SW480 (cell line): Measurements from ENCODE around the gene MEGF8.
A peak's percentile ranks its signal among the peaks of the same experiment; 100 is the strongest.

Experiments
- DNase-seq: peaks from one replicate; pipeline ENCODE4 v3.0.0-alpha.2; 2016; ENCODE audit warnings: low spot score

Gene MEGF8

GRCh38 chr19:42386974-42387707 is 61.7 kb downstream of the MEGF8 start:
- DNase-seq, result peak; percentile 91

DNA sequence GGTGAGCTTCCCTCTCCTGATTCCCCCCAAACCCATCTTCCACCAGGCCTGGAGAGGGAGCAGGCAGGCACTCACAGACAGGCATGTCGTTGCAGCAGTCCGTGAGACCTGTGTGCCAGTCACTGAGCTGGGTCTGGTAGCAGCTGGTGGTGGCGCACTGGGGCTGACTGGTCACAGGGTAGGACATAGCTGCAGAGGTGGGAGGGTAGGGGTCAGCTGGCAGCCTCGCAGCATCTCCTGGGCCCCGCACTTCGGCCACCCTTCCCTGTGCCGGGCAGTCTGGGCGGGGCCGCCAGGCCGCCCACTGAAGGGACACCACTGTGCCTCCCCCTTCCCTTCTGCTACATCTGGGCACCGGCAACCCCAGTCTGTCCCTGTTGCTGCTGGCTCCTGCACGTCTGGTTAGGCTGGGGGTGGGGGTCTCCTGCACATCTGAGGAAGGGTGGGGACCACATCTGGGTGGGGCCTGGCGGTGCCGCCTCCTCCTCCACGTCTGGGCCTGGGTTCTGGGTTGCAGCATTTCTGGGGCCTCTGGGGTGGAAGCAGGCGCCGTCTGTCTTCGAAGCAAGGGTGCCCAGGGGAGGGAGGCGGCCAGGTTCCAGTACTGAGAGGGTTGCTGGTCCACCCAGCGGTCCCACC is 63.5 kb downstream of the MEGF8 start:
- DNase-seq, result no peak

DNA sequence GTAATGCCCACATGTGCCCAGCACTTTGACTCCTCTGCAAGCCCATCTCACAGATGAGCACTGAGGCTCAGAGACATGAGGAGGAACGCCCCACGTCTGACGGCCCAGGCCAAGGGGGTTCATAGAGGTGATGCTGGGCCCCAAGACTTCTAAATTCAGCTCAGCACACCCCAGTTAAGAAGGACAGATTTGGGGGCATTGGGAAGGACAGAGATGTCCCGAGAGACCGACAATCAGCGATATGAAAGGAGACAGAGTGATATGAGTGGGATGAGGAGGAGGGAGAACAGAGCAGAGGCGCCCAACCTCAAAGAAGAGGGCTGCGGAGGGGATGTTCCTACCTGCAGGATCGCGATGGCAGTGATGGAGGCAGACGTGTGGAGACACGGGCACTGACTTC is 64.5 kb downstream of the MEGF8 start, which contains the start of gene CNFN:
CNFN (minus strand) TSS at position 399 of the 400 bp plus-strand sequence. CDS start 1,260 bp downstream, outside the sequence.
- no peak for DNase-seq

GRCh38 chr19:42392165-42392564 is 66.7 kb downstream of the MEGF8 start:
- no peak for DNase-seq

DNA sequence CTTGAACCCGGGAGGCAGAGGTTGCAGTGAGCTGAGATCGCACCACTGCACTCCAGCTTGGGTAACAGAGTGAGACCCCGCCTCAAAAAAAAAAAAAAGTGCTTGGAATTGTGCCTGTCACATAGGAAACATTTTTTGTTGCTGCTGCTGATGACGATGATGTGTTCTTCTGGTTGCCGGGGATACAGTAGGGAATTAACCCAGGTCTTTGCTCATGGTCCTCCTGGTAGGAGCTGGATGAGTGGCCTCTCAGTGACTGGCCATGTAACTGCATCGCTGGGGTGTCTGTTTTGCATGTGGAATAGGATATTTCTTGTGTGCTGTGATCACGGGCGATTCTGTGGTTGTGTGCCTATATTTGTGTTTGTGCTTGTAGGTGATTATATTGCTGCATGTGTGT is 69.3 kb downstream of the MEGF8 start:
- DNase-seq, result no peak

DNA sequence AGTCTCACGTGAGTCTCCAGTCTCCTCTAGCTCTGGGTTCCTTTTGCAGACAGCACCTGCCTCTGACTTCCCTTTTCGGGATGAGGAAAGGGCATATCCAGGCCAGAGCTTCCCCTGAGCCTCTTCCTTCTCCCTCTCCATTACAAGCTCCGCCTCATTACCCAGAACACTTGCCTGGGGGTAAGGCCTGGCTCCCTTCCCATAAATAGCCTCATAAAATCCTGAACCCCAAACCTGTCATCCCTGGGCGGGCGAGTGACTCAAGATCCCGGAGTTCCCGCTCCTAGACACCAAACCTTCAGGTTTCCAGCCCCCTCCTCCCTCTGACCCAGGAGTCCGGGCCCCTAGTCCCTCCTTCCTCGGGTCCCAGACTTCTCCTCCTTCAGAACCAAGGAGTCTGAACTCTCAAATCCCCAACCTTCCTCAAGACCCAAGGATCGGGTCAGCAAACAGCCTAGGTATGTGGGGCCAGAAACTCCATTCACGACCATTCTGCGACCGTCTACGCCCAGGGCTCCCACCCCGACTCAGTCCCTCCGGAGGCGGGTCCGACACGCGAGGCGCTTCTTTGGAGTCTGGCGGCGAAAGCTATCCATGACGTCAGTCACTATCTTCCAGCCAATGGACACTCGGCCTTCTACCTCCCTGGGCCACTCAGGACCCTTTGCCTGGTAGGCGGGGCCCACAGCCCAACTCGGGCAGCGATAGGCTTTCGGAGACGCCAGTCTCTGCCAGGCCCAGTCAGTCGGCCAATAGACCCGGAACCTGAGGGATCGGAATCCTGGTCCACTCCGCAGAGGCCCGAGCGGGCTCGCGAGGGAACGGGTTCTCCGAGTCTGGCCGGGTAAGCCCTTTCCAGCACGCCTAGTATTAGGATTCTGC is 71.2 kb downstream of the MEGF8 start:
- peak; percentile 99 for DNase-seq

GRCh38 chr19:42397263-42398166 is 72.1 kb downstream of the MEGF8 start:
- DNase-seq, result no peak

DNA sequence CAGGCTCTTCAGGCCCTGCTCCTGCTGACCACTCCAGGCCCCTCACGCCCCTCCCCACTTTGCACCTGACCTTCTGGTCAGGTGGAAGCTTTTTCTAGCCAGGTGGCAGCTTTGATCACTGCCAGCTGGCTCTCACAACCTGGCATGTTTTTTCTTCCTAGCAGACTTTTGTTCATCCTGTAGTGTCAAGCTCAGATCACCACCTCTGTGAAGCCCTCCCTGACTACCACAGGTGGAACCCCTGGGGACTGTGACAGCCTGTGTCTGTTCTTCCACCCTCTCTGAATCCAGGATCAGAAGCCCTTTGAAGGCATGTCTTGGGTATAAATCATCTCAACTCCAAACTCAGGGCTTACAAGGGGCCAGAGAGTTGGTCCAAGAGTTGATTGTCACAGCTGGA is 75.0 kb downstream of the MEGF8 start:
- DNase-seq, result no peak

DNA sequence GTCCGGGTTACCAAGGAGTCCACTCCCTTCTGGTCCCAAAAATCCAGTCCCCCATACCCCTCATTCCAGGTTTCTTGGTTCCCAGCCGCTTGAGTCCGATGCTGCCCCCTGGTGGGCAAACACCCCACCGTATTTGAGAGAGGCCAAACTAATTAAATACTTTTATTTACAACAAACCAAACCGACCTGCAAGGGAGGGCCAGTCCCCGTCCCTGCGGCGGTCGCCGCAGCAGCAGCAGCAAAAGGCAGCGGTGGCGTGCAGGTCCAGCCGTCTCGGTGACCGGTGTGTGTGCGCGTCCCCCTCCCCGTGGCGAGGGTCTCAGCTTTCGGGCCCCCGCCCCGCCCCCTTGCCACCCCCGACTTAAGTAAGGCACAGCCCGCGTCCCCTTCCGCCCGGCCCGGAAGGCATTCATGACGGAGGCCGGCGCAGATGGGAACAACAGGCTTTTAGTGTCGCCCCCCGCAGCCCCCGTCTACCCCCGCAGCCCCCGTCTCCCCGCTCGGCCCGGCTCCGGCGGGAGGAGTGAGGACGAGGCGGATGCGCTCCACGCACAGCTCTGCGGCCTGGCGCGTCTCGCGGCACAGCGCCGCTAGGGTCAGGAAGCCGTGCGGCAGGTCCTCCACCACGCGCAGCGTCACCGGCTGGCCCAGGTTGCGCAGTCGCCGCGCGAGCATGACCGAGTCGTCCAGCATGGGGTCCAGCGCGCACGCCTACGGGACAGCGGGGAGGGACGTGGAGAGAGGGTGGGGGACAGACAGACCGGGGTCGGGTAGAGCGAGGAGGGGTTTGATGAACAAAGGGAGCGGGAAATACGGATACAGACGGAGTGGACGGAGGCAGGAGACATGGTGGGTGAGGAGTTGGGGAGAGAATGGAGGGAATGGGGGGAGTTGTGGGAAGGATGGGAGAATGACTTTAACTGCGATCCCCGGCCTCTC is 76.2 kb downstream of the MEGF8 start:
- DNase-seq, result peak; percentile 70

DNA sequence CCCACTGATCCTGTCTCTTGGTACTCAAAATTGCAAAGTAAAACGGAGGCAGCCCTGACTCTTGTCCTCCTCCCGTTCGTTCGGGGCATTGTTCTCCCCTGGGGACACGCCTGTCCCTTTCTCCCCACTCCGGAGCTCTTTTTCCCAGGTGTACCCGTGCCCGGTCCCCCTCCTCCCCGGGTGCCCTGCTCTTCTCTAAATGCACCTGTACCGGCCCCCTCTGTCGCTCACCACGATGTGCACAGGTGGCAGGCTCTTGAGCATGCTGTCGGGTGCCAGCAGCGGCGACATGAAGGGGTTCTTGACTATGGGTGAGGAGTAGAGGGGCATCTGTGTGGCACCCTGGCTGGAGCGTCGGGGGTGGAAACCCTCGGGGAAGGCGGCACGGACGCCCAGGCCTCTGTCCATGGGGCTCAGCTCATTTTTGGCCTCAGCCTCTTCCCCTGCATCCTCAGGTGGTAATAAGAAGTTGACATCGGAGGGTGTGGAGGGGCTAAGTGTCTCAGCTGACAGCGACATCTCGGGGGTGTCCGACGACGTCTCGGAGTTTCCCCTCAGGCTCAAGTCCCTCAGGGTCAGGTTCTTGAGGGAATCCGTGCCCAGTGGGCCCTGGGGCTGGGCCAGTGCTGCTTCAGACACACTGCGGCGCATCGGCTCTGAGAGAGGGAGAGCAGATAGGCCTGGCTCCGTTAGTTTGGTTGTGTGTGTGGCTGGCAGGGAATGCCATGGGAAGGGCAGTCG is 77.1 kb downstream of the MEGF8 start:
- DNase-seq, result no peak

DNA sequence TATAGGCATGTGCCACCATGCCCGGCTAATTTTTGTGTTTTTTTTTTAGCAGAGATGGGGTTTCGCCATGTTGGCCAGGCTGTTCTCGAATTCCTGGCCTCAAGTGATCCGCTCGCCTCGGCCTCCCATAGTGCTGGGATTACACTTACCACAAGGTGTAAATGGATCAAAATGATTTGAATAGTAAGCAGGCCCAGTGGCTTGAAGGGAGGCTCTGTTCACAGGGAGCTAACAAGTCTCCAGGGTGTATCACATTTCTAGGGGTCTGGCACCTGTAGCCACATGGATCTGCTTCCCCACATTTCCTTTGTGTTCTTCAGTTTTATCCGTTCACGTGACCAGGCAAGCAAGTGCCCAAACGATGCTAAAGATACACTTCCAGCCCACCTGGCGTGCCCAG is 78.2 kb downstream of the MEGF8 start:
- DNase-seq, result no peak

GRCh38 chr19:42406111-42406510 is 80.7 kb downstream of the MEGF8 start:
- no peak for DNase-seq

GRCh38 chr19:42407085-42407815 is 81.8 kb downstream of the MEGF8 start:
- no peak for DNase-seq

DNA sequence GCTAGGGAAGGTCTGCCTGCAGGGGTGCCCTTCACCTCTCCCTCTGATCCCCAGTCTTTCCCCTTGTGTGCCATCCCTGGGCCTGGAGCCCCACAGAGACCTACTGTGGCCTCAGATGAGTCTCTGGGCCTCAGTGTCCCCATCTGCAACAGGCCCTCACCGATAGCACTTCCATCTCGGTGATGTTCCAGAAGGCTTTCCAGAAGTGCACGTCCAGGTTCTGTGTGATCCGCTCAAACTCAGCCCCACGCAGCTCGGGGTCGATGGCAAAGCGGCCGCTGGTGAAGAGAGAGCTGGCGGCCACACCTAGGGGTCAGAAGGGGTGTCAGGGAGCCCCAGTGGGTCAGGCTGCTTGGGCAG is 82.4 kb downstream of the MEGF8 start:
- no peak for DNase-seq

GRCh38 chr19:42409477-42409876 is 84.0 kb downstream of the MEGF8 start:
- no peak for DNase-seq

DNA sequence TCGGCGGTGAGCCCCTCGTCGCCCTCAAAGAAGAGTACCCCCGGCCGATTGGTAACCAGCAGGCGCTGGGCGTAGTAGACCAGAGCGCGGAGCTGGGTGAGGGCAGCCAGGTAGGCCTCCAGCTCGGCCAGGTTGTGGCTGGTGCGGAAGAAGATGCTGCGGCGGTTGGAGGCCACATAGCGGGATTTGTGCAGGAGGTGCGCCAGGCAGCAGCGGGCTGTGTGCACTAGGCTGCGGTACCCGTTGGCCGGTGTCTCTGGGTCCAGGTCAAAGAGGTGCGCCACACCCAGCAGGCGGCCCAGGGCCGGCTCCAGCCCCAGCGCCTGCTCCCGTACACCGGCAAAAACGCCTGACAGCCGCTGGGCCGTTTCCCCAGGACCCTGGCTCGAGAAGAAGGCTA is 84.9 kb downstream of the MEGF8 start:
- no peak for DNase-seq

DNA sequence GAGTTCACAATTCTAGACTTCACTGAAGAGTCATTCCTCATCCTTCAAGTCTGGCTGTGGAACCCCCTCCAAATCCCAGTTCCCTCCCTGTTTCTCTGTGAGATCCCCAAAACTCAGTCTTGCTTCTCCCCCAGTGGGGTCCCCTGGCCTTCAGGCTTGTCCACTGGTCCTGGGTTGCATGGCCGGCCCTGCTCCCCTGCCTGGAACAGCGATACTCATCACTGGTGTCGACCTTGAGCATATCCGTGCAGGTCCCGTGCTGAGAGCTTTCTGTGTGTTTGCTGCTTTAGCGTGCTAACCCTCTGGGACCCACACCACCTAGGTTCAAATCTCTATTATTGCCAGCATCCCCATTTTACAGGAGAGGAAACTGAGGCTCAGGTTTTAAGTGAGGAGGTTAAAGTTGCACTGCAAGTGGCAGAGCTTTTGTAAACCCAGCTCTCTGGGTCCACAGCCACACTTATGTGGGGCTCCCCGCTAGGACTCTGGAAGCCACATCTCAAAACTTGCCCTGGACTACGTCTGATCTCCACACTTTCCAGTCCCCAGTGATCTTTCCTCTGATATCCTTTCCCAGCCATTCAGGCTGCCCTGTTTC is 86.2 kb downstream of the MEGF8 start:
- DNase-seq, result no peak

DNA sequence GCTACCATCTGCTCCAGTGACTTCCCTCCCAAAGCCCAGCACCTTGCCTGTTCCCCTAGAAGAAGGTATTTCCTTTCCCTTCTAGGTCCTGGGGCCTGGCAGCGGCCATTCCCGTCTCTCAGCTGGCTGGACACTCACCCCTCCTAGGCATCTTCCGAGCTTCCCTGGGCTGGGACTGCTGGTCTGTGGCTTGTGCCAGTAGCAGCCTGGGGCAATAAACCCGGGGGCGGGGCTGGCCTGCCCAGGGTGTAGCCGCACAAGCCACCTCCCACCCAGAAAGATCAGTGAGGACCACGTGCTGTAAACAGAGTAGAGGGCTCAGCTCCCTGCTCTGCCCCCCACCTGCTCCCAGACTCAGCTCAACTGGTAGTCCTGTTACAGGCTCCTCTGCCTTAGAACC is 86.8 kb downstream of the MEGF8 start:
- DNase-seq, result peak; percentile 68

- DNase-seq, result no peak
Observed at GRCh38 chr19:42412661-42413076, 87.2 kb downstream of the MEGF8 start.
